T-helper 9 cell (primary cell): ENCODE results near the gene GP1BB.
A peak's percentile ranks its signal among the peaks of the same experiment; 100 is the strongest.

ENCODE experiments used
- DNase-seq: peaks from one replicate; pipeline ENCODE4 v3.0.0-alpha.2; 2020

GP1BB gene

DNA sequence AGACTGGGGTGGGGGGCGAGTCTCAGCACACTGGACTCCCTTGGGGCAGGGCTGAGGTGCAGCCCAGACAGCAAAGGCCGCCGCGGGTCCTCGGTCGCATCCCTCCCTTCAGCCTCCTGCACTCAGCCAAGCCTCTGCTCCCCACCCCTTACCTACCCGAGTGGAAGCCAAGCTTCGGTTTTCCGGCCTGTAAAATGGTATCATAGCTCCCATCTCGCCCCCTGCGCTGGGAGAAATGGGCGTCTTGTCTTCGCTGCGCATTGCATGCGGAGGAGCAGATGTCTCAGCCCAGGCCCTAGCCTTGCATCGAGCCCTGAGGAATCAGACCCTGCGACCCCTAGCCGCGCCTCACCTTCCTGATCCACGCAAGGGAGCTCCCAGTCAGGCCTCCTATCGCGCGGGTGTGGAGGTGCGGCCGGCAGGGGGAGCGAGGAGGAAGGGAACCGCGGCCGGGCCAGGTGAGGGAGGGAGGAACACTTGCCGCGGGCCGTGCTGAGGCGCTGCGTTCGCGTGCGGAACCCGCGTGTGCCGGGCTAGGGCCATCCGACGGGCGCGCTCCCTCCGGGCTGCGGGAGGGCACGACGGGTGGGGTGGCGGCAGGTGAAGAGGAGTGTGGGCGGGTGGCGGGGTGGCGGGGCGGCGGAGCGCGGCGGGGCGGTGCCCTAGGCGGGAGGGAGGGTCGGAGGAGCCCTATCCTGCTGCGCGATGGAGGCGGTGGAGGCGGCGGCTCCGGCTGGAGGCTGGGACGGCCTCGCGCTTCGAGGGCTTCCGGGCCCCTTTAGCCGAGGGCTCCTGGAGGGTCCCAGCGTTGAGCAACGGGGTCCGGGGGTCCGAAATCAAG is 33.2 kb downstream of the GP1BB start:
- peak; percentile 66 for DNase-seq

DNA sequence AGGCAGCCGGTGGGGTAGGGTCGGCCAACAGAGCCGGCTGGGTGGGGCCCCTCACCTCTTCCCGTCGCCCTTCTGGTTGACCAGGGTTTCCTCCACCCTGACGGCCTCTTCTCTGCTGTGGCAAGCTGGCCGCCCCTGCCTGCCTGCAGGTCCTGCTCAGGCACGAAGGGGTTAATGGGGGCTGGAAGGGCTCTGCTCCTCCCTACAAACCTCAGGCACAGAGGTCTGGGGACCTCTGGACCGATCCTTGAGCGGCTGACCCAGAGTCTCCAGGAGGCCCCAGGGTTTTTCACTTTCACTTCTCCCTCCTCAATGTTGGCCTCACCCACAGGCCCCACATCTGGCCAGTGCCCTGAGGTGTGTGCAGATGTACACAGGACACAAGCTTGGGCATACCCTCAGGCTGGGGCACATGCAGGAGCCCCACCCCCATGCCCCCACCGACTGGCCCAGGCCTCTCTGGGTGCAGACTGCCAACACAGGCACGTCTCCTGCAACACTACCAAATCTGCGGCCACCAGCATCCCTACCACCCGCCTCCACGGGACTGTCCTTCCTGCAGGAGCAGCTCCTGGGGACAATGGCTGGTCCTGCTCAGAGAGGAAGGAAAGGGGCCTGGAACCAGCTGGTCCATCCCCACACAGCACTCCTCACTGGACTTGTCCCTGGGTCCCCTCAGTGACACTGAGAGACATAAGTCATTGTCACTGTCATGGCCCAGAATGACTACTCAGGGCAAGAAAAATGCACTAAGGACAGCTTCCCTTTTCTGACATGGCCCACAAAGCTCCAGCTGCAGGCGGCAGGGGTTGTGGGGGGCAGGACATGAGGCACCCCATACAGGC is 34.0 kb downstream of the GP1BB start:
- DNase-seq = no peak

DNA sequence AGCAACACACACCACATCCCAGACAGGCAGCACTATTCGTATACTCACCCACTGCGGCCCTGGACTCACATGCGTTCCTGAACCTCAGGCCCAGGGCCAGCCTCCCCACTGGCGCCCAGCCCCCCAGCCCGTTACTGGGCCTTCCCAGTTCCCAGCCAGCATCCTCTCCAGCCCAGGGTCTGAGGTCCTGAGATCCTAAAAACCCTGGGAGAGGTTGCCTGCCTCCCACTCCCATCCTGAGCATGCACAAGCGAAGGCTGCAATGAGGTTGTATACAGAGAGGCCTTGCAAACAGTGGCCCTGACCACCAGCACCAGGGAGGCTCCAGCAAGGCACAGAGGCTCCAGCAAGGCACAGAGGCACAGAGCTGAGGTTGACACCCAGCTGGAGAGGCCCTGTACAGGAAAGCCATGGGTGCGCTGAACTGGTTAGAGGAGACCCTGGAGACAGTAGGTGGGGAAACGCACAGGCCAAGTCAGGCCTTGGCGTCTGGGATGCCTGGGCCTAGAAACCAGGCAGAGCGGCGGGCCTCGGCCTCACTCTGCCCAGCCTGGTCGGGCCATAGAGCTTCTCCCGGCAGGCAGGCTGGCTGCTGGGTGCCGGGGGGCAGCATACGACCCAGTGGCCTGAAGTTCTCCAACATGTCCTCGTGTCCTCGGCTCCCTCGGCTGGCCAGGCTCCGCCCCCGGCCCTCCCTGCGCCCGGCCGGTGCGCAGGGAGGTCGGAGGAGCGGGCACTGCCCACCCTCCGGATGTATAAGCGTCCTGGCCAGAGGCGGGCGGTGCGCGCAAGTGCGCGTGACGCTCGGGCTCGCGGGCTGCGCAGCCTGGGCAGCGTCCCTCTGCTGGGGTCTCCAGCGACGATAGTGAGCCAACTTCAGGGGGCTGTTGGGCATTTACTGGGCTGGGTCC is 34.9 kb downstream of the GP1BB start:
- DNase-seq = no peak

DNA sequence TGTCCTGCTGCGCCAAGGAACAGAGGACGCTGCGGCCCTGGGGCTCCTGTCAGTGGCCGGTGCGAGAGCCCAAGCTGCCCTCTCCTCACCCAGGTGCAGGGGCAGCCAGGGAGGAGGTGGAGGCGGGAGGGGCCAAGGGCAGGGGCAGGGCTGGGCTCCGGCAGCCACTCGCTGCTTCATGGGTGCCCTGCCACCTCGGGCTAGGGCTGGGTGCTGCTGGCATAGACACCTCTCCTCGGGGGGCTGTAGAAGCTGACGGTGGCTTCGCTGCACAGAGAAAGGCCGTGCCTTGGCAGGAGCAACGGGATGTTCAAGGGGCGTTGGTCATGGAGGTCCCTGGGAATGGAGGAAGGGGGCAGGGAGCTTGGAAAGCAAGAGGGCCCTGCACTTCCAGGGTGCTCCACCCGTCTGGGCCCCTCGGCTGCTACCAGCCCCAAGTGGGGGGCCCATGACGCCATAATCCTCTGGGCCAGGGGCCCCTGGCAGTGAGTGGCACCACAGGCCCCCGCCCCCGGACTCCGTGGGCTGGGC is 35.6 kb downstream of the GP1BB start:
- no peak for DNase-seq

DNA sequence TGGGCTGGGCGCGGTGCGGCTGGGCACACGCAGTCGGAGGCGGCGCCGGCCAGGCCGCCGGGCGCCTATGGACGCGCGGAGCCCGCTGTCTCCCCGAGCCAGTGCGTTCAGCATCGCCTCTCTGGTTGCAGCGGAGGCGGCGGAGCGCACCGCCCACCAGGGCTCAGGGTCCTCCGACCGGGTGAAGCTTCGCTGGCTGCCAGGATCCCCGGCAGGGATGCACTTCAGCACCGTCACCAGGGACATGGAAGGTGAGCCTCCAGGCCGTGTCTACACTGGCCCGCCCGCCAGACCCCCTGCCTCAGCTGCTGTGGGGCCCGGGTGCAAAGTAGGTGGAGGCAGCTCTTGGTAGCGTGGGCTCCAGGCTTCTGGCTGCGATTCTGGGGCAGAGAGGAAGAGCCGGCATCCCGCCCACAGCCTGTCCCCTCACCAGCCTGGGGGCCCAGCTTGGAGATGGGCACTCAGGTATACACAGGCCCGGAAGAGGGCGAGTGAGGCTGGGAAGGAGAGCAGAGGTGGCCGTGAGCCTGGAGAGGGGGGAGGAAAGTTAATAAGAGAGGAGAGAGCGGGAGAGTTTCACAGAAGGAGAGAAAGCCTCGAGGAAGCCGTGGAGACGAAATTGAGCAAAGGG is 36.2 kb downstream of the GP1BB start:
- DNase-seq = no peak

DNA sequence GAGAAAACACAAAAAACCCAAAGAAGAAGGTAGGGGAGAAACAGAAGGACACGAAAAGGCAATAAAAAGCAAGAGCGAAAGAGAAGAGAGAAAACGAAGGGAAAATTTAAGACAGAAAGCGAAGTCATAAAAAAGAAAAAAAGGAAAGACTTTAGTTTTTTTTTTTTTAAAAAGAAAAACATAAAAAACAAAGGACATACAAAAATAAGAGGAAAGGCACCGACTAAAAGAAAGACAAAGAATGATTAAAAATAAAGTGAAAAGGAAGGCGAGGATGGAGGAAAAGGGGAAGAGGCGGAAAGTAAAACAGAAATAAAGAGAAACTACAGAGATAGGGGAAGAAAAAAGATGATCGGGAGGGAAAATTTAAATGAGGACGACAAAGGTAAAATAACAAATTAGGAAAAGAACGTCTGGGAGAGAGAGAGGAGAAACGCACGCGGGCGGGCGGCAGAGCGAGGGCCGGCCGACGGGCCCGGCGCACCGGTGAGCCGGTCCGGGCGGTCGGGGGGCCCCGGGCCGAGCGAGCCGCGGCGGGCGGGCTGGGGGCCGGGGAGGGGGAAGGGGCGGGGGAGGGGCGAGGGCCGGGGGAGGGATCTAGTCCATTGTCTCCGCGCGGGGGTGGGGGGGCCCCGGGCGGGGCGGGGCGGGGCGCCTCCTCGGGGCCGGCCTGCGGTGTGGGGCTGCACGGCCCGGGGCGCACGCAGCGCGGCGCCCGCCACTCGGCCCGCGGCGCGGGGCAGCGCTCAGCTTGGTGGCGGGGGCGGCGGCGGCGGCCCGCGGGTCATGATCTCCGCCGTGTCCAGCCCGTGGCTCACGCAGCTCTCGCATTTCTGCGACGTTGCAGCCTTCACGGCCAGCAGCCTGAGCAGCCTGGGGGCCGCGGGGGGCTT is 37.0 kb downstream of the GP1BB start, which contains the start of gene TBX1:
TBX1 (plus strand) TSS at position 721 of the 893 bp plus-strand sequence; CDS start at position 787, 66 bp downstream.
- no peak for DNase-seq

DNA sequence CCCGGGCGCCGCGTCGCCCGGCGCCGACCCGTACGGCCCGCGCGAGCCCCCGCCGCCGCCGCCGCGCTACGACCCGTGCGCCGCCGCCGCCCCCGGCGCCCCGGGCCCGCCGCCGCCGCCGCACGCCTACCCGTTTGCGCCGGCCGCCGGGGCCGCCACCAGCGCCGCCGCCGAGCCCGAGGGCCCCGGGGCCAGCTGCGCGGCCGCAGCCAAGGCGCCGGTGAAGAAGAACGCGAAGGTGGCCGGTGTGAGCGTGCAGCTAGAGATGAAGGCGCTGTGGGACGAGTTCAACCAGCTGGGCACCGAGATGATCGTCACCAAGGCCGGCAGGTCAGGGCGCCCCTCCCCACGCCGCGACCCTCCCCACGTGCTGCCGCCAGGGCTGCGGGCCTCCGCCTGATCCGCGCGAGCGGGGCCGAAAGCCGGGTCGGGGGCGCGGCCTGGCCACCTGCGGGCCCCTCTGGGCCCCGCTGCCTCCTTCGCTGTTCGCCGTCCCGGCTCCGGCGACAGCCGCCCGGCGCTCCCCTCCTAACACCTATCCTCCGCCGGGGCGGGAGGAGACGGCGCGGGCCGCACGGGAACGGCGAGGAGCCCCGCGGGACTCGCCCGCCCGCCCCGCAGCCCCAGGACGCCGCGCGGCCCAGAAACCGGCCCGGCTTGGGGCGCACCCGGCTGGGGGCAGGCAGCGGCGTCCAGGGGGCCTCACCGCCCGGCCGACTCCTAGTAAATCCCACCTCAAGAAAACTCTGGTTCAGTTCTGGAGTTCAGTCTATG is 37.8 kb downstream of the GP1BB start:
- DNase-seq = no peak

DNA sequence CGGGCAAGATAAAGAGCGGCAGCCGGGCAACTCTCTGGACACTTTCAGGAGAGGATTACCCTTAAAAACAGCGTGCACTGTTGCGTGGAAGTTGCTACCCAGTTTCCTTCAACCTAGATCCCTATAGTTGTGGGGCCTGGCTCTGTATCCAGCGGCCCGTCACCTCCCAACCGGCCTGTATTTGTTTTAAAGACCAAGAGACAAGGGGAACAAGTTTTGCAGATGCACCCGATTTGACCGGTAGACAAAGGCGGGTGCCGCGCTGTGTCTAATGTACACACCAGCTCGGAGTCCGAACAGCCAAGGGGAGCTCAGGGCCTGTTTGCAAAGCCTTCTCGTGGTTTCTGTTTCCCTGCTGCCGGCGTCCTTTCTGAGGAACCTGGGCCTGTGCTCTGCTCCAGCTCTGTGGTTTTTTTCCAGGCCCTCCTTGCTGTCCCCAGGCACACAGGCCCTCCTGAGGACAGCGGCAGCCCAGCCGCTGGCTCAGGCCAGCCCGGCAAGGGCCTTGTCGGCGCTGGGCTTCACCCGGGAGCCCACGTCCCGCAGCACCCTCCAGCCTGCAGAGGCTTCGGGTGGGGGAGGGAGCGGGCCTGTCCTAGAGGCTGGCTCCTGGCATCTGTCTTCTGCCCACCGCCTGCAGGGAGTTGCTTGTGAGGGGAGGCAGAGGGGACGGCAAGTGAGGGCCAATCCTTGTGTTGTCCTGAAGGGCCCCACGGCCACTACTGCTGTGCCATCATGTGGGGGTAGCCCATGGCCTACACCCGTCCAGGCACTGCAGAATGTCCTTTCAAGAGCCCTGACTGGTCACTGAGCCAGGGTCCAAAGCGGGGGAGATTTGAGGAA is 38.6 kb downstream of the GP1BB start:
- no peak for DNase-seq

DNA sequence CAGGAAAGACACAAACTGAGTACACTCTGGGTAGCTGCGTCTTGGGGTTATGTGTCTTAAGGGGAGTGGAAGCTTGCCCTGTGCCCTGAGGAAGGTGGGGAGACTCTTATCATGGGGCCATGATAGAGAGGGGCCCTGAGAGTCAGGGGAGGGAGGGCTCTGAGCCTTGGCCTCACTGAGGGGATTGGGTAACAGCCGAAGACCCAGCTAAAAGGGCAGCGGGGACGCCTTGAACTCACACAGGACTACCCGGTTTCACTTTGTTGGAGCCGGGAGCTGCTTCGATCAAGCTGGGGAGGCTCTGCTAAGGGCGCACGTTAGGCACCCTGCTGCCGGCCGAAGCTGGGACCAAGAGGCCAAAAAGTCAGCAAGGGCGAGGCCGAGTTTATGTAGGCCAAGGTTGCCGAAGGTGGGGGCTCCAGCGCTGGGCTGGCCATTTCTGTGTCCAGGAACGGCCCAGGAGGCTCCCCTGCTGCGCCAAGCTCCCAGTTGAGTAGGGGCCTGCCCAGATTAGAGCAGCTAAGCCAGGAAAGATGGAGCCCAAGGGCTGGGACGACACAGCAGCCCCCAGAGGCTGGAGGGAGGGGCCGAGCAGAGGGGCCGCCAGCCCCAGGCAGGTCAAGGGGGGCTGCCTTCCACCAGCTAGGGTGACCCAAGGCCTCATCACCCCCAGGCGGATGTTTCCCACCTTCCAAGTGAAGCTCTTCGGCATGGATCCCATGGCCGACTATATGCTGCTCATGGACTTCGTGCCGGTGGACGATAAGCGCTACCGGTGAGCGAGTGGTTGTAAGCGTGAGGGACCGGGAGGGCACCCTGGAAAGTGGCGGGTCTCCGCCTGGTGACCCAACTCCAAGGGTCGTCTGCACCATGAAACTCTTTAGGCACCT is 39.5 kb downstream of the GP1BB start:
- DNase-seq = no peak

DNA sequence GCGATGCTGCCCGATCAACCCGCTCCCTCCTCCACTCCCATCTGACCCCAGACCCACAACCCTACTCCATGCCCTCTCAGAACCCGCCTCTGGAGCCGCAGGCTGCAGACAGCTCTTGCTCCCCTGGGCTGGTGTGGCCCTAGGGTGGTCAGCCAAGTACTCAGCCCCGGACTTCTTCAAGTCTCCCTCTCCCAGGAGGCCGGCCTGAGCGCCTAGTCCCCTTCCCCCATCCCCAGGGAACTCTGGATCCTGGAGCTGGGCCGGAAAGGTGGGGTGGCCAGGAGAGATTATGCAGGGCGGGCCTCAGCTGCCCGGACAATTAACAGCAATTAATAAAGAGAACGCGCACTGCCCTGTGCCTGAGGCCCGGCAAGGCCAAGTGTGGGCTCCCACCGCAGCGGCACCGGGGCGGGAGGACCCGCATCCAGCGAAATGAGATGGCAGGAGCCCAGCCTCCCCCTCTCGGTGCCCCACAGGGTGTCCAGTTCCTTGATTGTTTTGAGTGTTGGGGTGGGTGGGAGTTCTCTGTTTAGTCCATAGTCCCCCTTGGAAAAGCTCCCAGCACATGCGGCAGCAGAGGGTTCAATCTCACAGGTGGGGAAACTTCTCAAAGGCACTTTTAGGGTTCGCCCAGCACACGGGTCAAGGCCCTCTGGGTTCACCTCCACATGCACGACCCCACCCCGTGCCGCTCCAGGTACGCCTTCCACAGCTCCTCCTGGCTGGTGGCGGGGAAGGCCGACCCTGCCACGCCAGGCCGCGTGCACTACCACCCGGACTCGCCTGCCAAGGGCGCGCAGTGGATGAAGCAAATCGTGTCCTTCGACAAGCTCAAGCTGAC is 40.3 kb downstream of the GP1BB start:
- no peak for DNase-seq

DNA sequence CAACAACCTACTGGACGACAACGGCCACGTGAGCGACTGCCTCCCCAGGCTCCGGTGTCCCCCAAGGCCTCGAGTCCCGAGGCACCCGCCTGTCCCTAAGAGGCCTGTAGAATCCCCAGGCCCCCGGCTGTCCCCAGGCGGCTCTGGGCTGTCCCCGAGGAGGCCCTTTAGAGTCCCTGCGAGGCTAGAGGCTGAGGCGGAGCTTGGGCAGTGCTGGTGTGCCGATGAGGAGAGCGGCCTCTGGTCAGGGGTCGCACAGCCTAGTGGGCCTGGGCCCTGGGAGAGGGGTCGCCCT is 40.9 kb downstream of the GP1BB start:
- DNase-seq = no peak

DNA sequence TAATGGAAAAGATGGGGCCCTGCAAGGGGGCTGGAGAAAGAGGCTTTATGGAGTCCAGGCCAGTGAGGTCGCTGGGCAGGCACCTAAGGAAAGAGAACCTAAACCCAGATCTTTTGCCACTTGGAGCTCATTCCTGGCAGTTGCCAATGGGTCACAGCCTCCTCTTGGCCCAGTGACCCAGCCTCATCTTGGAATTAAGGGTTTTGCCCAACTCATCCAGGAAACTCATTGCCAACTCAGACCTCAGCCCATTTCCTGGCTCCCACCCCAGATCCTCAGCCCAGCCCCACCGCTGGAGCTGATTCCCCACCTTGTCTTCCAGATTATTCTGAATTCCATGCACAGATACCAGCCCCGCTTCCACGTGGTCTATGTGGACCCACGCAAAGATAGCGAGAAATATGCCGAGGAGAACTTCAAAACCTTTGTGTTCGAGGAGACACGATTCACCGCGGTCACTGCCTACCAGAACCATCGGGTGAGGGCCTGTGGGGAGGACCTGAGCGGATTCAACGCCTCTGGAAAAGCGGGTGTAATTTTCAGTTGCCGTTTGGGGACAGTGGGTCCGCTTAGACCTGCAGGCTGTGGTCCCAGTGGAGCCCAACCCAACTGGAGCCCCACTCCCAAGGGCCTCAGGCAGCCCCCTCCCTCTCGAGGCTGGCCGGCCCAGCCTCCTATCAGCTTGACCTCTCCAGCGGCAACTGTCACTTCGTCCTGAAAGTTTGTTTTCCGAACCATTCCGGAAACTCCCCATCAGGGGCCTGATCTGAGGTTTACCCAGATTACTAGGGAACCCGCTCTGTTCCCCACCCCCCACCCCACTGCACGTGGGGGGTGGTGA is 41.5 kb downstream of the GP1BB start:
- no peak for DNase-seq

DNA sequence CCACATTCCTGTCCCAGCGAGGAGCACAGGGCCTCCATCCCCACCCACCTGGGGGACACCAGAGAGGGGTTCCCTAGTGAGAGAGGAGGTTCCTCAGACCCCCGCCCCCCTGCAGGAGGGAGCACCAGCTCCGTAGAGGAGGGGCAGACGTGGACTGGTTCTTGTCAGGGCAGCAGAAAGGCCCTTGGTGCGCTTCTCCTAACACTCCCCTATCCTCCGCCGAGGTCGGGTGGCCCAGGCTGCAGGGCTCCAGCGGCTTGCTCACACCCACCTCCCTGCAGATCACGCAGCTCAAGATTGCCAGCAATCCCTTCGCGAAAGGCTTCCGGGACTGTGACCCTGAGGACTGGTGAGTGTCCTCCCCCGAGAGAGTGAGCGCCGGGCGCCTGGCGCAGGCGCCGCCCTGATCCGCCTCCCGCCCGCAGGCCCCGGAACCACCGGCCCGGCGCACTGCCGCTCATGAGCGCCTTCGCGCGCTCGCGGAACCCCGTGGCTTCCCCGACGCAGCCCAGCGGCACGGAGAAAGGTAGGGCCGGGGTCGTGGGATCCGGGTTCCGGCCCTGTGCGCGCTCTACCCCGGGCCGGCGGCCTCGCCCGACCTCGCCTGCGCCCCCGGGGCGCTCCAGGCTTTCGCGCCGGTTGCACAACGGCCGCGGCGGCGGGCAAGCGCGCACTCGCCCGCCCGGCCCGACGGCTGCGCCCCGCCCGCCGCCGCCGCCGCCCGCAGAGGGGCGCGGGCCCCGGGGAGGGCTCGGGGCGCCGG is 42.3 kb downstream of the GP1BB start:
- DNase-seq = no peak

DNA sequence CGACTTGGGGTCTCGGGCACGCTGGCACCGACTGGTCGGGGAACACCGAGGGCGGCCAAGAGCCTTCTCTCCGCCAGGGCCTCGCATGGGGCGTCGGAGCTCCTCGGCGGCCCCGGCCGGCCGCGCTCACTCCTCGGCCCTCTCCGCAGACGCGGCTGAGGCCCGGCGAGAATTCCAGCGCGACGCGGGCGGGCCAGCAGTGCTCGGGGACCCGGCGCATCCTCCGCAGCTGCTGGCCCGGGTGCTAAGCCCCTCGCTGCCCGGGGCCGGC is 42.8 kb downstream of the GP1BB start:
- DNase-seq = no peak

DNA sequence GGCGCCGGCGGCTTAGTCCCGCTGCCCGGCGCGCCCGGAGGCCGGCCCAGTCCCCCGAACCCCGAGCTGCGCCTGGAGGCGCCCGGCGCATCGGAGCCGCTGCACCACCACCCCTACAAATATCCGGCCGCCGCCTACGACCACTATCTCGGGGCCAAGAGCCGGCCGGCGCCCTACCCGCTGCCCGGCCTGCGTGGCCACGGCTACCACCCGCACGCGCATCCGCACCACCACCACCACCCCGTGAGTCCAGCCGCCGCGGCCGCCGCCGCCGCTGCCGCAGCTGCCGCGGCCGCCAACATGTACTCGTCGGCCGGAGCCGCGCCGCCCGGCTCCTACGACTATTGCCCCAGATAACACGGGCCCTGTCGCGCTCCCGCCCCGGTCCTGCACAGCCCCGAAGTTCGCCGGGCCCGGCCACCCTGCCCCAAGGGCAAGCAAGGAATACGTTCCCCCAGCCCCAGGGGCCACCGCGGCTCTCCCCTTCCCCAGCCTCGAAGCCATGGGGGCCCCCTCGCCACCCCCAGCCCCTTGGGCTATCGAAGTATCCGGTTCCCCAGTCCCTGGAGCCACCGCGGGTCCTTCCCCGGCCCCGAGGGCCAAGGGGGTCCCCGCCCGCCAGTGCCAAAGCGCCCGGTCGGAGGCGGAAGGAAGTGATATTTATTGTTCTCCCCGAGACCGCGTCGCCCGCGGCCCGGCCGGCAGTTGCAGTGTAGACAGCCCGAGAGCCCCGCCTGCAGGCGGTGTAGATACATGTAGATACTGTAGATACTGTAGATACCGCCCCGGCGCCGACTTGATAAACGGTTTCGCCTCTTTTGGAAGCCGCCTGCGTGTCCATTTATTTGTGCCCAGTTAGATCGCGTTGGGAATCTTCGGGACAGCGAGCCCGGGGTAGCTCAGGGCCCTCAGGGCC is 43.4 kb downstream of the GP1BB start:
- DNase-seq = peak; percentile 22
